OCI-LY1 (cell line): ENCODE measurements around the gene NFKBIB.
"Not testable (repeated sequence)": the region's sequence is repeated elsewhere in the genome, so short reads cannot be mapped to it uniquely, and the experiment has no call there.

Source experiments
- H2AFZ ChIP-seq: fragments of 200-600 bp; sonication (generic), shearing (Covaris generic); 2 replicates; pipeline ENCODE4 v1.6.0; 2014; ENCODE audit warnings: antibody characterized with exemption, mild to moderate bottlenecking, low read length
- H3F3A ChIP-seq: fragments of 200-600 bp; sonication (generic), shearing (Covaris generic); 2 replicates; pipeline ENCODE4 v1.6.0; 2014; ENCODE audit warnings: mild to moderate bottlenecking, antibody characterized with exemption, low read length, moderate library complexity; ENCODE audit not compliant: insufficient read depth
- H3K27ac ChIP-seq: fragments of 200-600 bp; sonication (generic); 2 replicates; pipeline ENCODE4 v1.5.1; 2014; ENCODE audit warnings: low read length, mixed run types, mild to moderate bottlenecking, low read depth; ENCODE audit not compliant: poor library complexity, severe bottlenecking
- H3K27me3 ChIP-seq: fragments of 200-600 bp; sonication (generic); 2 replicates; pipeline ENCODE4 v1.6.0; 2014; ENCODE audit warnings: antibody characterized with exemption, mild to moderate bottlenecking, low read length, moderate library complexity; ENCODE audit not compliant: insufficient read depth
- H3K36me3 ChIP-seq: fragments of 200-600 bp; sonication (generic); 2 replicates; pipeline ENCODE4 v1.6.1; 2014; ENCODE audit warnings: mild to moderate bottlenecking, antibody characterized with exemption, low read length, moderate library complexity, mixed read lengths; ENCODE audit not compliant: insufficient read depth
- H3K4me1 ChIP-seq: fragments of 200-600 bp; sonication (generic); 2 replicates; pipeline ENCODE4 v1.5.1; 2014; ENCODE audit warnings: mild to moderate bottlenecking, low read length, moderate library complexity; ENCODE audit not compliant: insufficient read depth, severe bottlenecking
- H3K4me2 ChIP-seq: fragments of 200-600 bp; sonication (generic), shearing (Covaris generic); 2 replicates; pipeline ENCODE4 v1.6.1; 2014; ENCODE audit warnings: low read length
- H3K4me3 ChIP-seq: fragments of 200-600 bp; sonication (generic); 2 replicates; pipeline ENCODE4 v1.5.1; 2014; ENCODE audit warnings: low read length, low read depth, mild to moderate bottlenecking, mixed read lengths; ENCODE audit not compliant: poor library complexity, severe bottlenecking
- H3K79me2 ChIP-seq: fragments of 200-600 bp; shearing (Covaris generic); 2 replicates; pipeline ENCODE4 v1.6.1; 2016; ENCODE audit warnings: mixed run types, low read length, mixed read lengths; ENCODE audit not compliant: insufficient read depth
- H3K9ac ChIP-seq: fragments of 200-600 bp; sonication (generic), shearing (Covaris generic); 2 replicates; pipeline ENCODE4 v1.6.1; 2014; ENCODE audit warnings: mild to moderate bottlenecking, low read length, mixed read lengths
- H3K9me2 ChIP-seq: fragments of 200-600 bp; sonication (generic), shearing (Covaris generic); 2 replicates; pipeline ENCODE4 v1.6.1; 2014; ENCODE audit warnings: low read depth, mild to moderate bottlenecking, low read length, mixed read lengths
- H3K9me3 ChIP-seq: fragments of 200-600 bp; shearing (Covaris generic); 2 replicates; pipeline ENCODE4 v1.6.1; 2014; ENCODE audit warnings: low read length, mixed read lengths
- H4K20me1 ChIP-seq: fragments of 200-600 bp; sonication (generic), shearing (Covaris generic); 2 replicates; pipeline ENCODE4 v1.6.0; 2016; ENCODE audit warnings: mild to moderate bottlenecking, low read length; ENCODE audit not compliant: insufficient read depth
- CTCF ChIP-seq: fragments of 200-600 bp; sonication (generic), shearing (Covaris generic); IDR thresholded peaks from 2 replicates; pipeline ENCODE4 v1.5.1; 2017; ENCODE audit warnings: mild to moderate bottlenecking, antibody characterized with exemption, low read length, moderate library complexity, mixed read lengths
- EZH2 ChIP-seq: fragments of 200-600 bp; sonication (generic), shearing (Covaris generic); IDR thresholded peaks from 2 replicates; pipeline ENCODE4 v1.8.0; 2017; ENCODE audit warnings: borderline replicate concordance, mixed run types, mild to moderate bottlenecking, antibody characterized with exemption, low read length, moderate library complexity, mixed read lengths

Gene NFKBIB

GRCh38 chr19:38851622-38852230 lies 48.0 kb upstream of the NFKBIB start:
- Histone ChIP-seq H3K79me2 (peaks cover 24% of the 10 kb centered on the region), H3F3A (peaks cover 2% of the 10 kb centered on the region; the same call in 1 of the 2 replicates), H3K4me1 (peaks cover 38% of the 10 kb centered on the region), H3K9me3 (no peaks in the 10 kb centered on the region), H3K27ac (peak overlapping the region; percentile 95), H3K9me2 (no peaks in the 10 kb centered on the region), H3K9ac (peak overlapping the region; percentile 86), H4K20me1 (no peaks in the 10 kb centered on the region), H3K27me3 (no peaks in the 10 kb centered on the region), H3K4me3 (peak overlapping the region; percentile 69), H3K36me3 (peaks cover 24% of the 10 kb centered on the region), H2AFZ (no peak overlapping the region), H3K4me2 (peak overlapping the region; percentile 92)
- TF ChIP-seq CTCF (no peak), EZH2 (no peak)

GRCh38 chr19:38852231-38853044 lies 47.3 kb upstream of the NFKBIB start:
- Histone ChIP-seq H4K20me1 (no peaks in the 10 kb centered on the region), H3K27me3 (no peaks in the 10 kb centered on the region), H3K9me3 (no peaks in the 10 kb centered on the region), H3K4me1 (peaks cover 41% of the 10 kb centered on the region), H3K27ac (peak overlapping the region; percentile 83), H3F3A (peaks cover 6% of the 10 kb centered on the region; the same call in 1 of the 2 replicates), H3K4me2 (peak overlapping the region; percentile 92), H3K9ac (peak overlapping the region; percentile 86), H3K4me3 (peak overlapping the region; percentile 69), H2AFZ (no peak overlapping the region), H3K9me2 (no peaks in the 10 kb centered on the region), H3K79me2 (peaks cover 18% of the 10 kb centered on the region), H3K36me3 (peaks cover 17% of the 10 kb centered on the region)
- TF ChIP-seq EZH2 (no peak), CTCF (no peak)

GRCh38 chr19:38853214-38853613 lies 46.6 kb upstream of the NFKBIB start:
- Histone ChIP-seq H3K4me3 (peak overlapping the region; percentile 69), H3K9ac (peak overlapping the region; percentile 86), H3K4me2 (peak overlapping the region; percentile 92), H3F3A (peaks cover 10% of the 10 kb centered on the region; the same call in 1 of the 2 replicates), H3K27ac (peak overlapping the region; percentile 83), H3K36me3 (peaks cover 9% of the 10 kb centered on the region), H3K4me1 (peaks cover 41% of the 10 kb centered on the region), H3K79me2 (peaks cover 10% of the 10 kb centered on the region), H3K9me2 (no peaks in the 10 kb centered on the region), H3K27me3 (no peaks in the 10 kb centered on the region), H2AFZ (no peak overlapping the region), H3K9me3 (no peaks in the 10 kb centered on the region), H4K20me1 (no peaks in the 10 kb centered on the region)
- TF ChIP-seq CTCF (no peak), EZH2 (no peak)

GRCh38 chr19:38854961-38855360 lies 44.8 kb upstream of the NFKBIB start:
- H3K4me1 ChIP-seq = peaks cover 51% of the 10 kb centered on the region

GRCh38 chr19:38855751-38856150 lies 44.0 kb upstream of the NFKBIB start:
- H3K27ac ChIP-seq = peak overlapping the region; percentile 92
- H3K27me3 ChIP-seq, H3K36me3 ChIP-seq, H3K9me2 ChIP-seq, H2AFZ ChIP-seq, H3K9ac ChIP-seq, H3K9me3 ChIP-seq, H3K79me2 ChIP-seq, H4K20me1 ChIP-seq: not testable (repeated sequence)
- peaks cover 10% of the 10 kb centered on the region; the same call in 1 of the 2 replicates for H3F3A ChIP-seq
- peak overlapping the region; percentile 47 for H3K4me3 ChIP-seq
- H3K4me2 ChIP-seq = peak overlapping the region; percentile 55; the same call in 1 of the 2 replicates
- H3K4me1 ChIP-seq = peaks cover 57% of the 10 kb centered on the region

More at GRCh38 chr19:38854961-38855360, 44.8 kb upstream of the NFKBIB start:
- not testable (repeated sequence) for H3K79me2 ChIP-seq, H3K27me3 ChIP-seq, H3K27ac ChIP-seq, H3K9ac ChIP-seq, H3K36me3 ChIP-seq, H4K20me1 ChIP-seq, H3K4me3 ChIP-seq, H3K9me2 ChIP-seq, H3K4me2 ChIP-seq, H3K9me3 ChIP-seq, H2AFZ ChIP-seq
- peaks cover 10% of the 10 kb centered on the region; the same call in 1 of the 2 replicates for H3F3A ChIP-seq
